ENCODE results near the gene ACKR1.

Gene ACKR1

DNA sequence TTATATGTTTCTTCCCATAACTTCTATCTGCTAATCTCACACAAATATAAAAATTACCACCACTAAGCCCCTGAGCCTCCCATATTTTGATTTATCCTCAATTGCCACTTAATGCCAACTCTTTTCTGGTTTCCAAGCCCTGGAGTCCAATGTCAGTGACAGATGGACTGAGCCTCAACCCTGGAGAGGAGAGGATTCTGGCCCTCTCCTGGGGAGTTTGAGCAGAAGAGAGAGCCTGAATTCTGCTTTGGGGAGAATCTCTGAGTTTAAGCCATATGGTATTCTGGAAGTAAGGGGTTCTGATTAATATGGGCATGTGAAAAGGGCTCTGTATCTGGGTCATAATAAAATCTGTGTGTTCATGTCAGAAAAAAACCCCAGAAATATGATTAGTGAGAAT, 24.8 kb upstream of the ACKR1 start:
- Histone ChIP-seq H3K27ac (replicated peaks) (no peak overlapping the region), H3K27me3 (ENCODE audit: insufficient read depth, poor library complexity, severe bottlenecking) (peaks cover 17% of the 10 kb centered on the region), H3K4me3 (replicated peaks; ENCODE audit: insufficient read depth, low read length) (no peak overlapping the region)
- no peak for TF ChIP-seq GABPA (IDR thresholded peaks at IDR 0.05; ENCODE audit: low read depth)
- DNase-seq (ENCODE audit: low read depth in 1 of 2, low spot score in 1 of 2) = no peak

DNA sequence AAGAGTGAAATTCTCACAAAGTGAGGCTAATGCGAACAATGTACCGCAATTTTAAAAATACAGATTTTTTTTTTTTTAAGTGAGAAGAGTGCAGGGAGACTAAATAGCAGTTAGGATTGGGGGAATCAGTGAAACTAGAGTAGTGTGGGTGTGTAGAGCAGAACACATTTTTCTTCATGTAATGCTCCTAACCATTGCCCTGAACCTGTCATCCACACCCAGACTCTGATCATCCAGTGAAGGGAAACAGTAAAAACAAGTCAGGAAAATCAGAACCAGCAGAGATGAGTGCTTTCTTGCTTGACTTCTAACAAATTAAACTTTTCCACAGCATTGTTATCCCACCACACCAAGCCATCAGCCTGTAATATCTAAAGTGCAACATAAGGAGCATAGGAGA, 24.2 kb upstream of the ACKR1 start:
- DNase-seq (ENCODE audit: low read depth in 1 of 2, low spot score in 1 of 2) = no peak
- no peak for TF ChIP-seq GABPA (IDR thresholded peaks at IDR 0.05; ENCODE audit: low read depth)
- TF ChIP-seq, protein P1, sequence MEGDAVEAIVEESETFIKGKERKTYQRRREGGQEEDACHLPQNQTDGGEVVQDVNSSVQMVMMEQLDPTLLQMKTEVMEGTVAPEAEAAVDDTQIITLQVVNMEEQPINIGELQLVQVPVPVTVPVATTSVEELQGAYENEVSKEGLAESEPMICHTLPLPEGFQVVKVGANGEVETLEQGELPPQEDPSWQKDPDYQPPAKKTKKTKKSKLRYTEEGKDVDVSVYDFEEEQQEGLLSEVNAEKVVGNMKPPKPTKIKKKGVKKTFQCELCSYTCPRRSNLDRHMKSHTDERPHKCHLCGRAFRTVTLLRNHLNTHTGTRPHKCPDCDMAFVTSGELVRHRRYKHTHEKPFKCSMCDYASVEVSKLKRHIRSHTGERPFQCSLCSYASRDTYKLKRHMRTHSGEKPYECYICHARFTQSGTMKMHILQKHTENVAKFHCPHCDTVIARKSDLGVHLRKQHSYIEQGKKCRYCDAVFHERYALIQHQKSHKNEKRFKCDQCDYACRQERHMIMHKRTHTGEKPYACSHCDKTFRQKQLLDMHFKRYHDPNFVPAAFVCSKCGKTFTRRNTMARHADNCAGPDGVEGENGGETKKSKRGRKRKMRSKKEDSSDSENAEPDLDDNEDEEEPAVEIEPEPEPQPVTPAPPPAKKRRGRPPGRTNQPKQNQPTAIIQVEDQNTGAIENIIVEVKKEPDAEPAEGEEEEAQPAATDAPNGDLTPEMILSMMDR (IDR thresholded peaks at IDR 0.05; ENCODE audit: insufficient read depth, low read length) = no peak
- no peak overlapping the region for H3K4me3 ChIP-seq (replicated peaks; ENCODE audit: insufficient read depth, low read length)
- no peak overlapping the region for H3K27ac ChIP-seq (replicated peaks)
- peaks cover 23% of the 10 kb centered on the region for H3K27me3 ChIP-seq (ENCODE audit: insufficient read depth, poor library complexity, severe bottlenecking)

DNA sequence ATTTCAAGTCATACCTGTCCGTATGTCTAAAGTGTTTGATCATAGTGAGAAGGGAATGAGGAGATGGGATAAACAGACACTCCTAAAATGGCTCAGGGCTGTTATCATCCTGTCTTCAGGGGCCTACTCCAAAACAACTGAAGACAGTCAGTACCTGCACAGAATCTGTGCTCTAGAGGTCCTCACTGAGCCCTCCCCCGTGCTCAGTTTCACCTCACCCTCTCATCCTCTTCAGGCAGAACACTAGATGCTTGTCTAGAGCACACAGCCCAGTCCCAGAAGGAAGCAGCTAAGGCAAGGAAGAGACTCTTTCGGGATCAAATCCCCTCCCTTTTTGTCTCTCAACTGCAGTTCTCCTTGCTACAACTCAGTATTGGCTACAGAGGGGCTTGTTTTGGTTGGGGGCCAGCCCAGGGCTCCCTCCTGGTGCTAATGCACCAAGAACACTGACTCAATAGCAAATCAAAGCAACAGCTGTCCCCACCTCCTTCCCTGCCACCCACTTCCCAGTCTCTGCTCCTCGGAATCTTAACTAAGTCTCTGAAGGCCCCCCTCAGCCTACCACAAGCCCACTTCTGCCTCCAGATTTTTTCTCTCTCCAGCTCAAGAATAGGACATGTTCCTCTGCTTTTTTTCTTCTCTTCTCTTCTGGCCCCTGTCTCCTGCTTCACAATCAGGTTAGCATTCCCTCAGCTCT, 23.2 kb upstream of the ACKR1 start:
- no peak for DNase-seq (ENCODE audit: low read depth in 1 of 2, low spot score in 1 of 2)
- Histone ChIP-seq H3K4me3 (replicated peaks; ENCODE audit: insufficient read depth, low read length) (no peak overlapping the region), H3K27ac (replicated peaks) (no peak overlapping the region), H3K27me3 (ENCODE audit: insufficient read depth, poor library complexity, severe bottlenecking) (peaks cover 26% of the 10 kb centered on the region)
- TF ChIP-seq GABPA (IDR thresholded peaks at IDR 0.05; ENCODE audit: low read depth) = no peak
- TF ChIP-seq SPI1 (IDR thresholded peaks at IDR 0.05; ENCODE audit: borderline replicate concordance, low read depth) = no peak
- TF ChIP-seq, protein P1 (IDR thresholded peaks at IDR 0.05; ENCODE audit: insufficient read depth, low read length) = no peak
- no peak for TF ChIP-seq POLR2AphosphoS5 (IDR thresholded peaks at IDR 0.05; ENCODE audit: low read depth)
- TF ChIP-seq, protein P2, sequence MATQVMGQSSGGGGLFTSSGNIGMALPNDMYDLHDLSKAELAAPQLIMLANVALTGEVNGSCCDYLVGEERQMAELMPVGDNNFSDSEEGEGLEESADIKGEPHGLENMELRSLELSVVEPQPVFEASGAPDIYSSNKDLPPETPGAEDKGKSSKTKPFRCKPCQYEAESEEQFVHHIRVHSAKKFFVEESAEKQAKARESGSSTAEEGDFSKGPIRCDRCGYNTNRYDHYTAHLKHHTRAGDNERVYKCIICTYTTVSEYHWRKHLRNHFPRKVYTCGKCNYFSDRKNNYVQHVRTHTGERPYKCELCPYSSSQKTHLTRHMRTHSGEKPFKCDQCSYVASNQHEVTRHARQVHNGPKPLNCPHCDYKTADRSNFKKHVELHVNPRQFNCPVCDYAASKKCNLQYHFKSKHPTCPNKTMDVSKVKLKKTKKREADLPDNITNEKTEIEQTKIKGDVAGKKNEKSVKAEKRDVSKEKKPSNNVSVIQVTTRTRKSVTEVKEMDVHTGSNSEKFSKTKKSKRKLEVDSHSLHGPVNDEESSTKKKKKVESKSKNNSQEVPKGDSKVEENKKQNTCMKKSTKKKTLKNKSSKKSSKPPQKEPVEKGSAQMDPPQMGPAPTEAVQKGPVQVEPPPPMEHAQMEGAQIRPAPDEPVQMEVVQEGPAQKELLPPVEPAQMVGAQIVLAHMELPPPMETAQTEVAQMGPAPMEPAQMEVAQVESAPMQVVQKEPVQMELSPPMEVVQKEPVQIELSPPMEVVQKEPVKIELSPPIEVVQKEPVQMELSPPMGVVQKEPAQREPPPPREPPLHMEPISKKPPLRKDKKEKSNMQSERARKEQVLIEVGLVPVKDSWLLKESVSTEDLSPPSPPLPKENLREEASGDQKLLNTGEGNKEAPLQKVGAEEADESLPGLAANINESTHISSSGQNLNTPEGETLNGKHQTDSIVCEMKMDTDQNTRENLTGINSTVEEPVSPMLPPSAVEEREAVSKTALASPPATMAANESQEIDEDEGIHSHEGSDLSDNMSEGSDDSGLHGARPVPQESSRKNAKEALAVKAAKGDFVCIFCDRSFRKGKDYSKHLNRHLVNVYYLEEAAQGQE (IDR thresholded peaks at IDR 0.05; ENCODE audit: insufficient replicate concordance, low read depth) = no peak

DNA sequence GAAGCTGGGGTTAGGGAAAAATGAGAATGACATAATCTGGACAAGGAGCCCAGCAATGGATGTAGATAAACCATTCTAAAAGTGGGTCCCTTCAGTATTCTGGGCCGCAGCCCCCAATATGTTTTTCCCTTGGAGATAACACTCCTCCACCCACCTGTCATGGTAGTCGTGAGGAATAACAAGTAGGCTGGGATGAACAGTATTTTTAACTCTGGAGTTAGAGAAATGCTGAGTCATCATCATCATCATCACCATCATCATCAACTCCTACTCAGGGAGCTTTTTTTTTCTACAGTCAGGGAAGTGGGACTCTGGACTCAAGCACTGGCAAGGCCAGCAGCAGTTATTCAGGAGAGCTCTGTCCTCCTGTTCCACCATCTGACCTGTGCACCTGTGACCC, 20.5 kb upstream of the ACKR1 start:
- no peak for DNase-seq (ENCODE audit: low read depth in 1 of 2, low spot score in 1 of 2)
- peaks cover 39% of the 10 kb centered on the region for H3K27me3 ChIP-seq (ENCODE audit: insufficient read depth, poor library complexity, severe bottlenecking)
- TF ChIP-seq, protein P1 (IDR thresholded peaks at IDR 0.05; ENCODE audit: insufficient read depth, low read length) = no peak
- TF ChIP-seq GABPA (IDR thresholded peaks at IDR 0.05; ENCODE audit: low read depth) = no peak
- no peak for TF ChIP-seq SPI1 (IDR thresholded peaks at IDR 0.05; ENCODE audit: borderline replicate concordance, low read depth)
- TF ChIP-seq, protein P2 (IDR thresholded peaks at IDR 0.05; ENCODE audit: insufficient replicate concordance, low read depth) = no peak
- no peak for TF ChIP-seq POLR2AphosphoS5 (IDR thresholded peaks at IDR 0.05; ENCODE audit: low read depth)
- H3K4me3 ChIP-seq (replicated peaks; ENCODE audit: insufficient read depth, low read length) = no peak overlapping the region
- no peak overlapping the region for H3K27ac ChIP-seq (replicated peaks)
